DMS 273 (cell line): Measurements from ENCODE around the gene MYO15A.
A peak's percentile ranks its signal among the peaks of the same experiment; 100 is the strongest.

Experiments
- DNase-seq: peaks from one replicate; lab custom pipeline; 2025; ENCODE audit not compliant: unreplicated experiment; lab: John Stamatoyannopoulos, UW

The MYO15A gene

DNA sequence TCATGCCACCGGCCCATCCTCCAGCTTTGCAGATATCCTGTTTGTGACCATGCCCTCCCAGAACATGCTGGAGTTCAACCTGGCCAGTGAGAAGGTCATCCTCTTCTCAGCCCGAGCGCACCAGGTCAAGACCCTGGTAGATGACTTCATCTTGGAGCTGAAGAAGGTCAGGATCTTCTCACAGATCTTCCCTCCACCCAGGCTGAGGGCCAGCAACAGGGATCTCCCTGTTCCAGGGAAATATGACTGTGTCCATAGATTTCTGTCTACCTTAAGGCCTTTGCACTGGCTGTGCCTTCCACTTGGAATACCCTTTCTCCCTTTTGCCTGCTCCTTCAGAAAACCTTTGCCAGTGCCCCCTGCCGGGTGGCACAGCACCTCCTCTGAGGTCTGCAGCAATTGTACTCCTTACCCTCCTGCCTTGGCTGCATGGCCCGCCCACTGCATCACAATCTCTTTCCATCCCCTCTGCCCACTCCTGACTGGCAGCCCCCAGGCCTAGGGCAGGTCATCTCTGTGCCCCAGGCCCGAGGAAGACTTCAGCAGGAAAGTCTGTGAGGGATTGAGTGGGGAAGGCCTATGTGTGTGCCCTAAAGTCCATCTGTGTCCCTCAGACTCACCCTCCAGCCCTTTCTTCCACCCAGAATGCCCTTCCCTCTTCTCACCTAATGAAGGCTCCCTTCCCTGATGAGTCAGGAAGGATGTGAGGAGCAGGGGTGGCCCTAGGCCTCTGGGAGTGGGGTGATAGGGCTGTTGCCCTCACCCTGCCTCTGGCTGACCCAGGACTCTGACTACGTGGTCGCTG, 47.8 kb downstream of the MYO15A start:
- DNase-seq = peak; percentile 13

DNA sequence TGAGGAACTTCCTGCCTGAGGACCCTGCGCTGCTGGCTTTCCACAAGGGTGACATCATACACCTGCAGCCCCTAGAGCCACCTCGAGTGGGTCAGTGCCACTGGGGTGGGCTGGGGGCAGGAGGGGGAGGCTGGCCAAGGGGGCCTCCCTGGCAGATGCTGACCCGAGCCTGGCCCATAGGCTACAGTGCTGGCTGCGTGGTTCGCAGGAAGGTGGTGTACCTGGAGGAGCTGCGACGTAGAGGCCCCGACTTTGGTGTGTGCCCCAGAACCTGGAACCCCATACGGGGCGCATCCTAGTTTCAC, 48.4 kb downstream of the MYO15A start:
- DNase-seq = no peak

DNA sequence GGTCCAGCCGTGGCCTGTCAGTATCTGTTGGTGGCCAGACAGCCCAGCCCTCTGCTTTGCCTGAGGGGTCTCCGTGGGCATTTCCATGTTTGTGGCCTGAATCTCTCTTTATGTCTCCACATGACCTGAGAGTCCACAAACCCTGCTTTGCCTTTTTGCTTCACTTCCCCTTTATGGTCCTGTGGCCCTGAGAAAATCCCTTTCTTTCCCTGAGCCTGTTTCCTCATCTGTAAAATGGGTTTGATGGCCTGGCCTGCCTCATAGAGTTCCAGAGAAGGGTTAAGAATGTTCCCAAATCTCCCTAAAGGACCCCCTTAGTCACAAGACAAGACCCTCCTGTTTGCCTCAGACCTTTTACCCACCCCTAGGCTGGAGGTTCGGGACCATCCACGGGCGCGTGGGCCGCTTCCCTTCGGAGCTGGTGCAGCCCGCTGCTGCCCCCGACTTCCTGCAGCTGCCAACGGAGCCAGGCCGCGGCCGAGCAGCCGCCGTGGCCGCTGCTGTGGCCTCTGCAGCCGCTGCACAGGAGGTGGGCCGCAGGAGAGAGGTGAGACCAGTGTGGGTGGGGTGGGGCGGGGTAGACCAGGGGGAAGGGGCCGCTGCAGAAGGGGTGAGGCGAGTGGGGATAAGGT, 48.9 kb downstream of the MYO15A start:
- DNase-seq = no peak

DNA sequence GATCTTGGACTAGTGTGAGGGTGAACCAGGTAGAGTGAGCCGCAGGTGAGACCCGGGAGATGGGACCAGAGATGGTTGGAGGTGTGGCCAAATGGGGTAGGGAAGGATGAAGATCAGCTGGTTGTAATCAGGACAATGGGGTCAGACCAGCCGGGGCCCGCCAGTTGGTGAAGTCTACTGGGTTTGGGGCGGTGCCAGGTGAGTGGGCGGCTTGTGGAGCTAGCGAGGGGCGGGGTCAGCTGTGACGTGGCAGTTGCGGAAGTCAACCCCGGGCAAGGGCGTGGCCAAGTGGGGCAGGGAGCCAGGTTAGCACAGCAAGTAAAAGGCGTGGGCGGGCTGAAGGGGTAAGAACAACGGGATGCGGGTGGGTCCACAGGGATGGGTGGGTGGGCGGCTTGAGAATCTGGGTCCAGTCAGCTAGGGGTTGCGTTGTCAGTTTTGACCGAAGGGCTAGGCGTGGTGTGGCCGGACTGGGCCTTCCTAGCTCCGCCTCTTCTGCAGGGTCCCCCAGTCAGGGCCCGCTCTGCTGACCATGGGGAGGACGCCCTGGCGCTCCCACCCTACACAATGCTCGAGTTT, 49.6 kb downstream of the MYO15A start:
- DNase-seq = peak; percentile 85

DNA sequence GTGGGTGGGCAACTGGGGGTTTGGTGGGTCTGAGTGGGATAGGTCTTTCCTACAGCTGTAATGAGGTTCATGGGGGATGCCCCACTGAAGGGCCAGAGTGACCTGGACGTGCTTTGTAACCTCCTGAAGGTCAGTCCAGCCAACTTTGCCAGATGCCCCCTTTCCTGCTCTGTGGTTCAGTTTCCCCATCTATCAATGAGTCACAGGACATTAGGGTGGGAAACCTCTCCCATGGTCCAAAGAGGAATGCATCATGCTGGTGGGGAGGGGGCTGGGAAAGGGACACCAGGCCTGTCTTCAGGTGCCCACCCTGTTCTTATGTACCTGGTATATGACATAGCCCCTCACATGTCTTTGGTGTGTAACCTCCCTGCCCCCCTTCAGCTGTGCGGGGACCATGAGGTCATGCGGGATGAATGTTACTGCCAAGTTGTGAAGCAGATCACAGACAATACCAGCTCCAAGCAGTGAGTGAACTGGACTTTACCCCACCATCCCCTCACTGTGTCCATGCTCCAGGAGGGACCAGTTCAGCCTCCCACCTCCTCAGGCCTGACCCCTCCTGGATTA, 51.1 kb downstream of the MYO15A start:
- DNase-seq = no peak

DNA sequence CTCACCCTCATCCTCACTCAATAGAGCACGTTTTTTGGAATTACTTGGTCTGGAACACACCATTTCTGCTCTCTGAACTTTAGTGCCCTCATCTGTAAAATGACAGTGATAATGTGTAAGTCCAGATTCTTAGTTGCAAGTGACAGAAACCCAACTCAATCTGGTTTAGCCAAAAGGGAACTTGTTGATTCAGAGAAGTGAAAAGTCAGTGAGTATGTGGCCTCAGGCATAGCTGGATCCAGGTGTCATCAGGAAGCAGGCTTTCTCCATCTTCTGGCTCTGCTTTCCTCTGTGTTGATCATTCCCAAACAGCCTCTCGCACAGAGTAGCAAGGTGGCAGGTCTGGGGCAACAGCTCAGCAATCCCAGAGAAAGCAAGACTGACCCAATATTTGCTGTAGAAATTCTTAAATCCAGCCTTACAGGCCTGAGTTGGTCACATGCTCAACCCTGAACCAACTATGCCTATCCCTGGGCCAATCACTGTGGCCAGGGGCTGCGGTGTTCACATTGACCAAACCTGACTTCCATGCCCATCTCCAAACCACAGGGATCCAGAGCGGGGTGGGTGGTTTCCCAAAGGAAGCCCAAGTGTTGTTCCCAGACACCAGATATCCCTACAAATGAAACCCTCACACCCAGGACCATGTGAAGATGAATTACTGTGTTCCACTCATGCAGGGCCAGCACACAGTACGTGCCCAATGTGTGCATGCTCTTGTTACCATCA, 51.7 kb downstream of the MYO15A start:
- DNase-seq = no peak

DNA sequence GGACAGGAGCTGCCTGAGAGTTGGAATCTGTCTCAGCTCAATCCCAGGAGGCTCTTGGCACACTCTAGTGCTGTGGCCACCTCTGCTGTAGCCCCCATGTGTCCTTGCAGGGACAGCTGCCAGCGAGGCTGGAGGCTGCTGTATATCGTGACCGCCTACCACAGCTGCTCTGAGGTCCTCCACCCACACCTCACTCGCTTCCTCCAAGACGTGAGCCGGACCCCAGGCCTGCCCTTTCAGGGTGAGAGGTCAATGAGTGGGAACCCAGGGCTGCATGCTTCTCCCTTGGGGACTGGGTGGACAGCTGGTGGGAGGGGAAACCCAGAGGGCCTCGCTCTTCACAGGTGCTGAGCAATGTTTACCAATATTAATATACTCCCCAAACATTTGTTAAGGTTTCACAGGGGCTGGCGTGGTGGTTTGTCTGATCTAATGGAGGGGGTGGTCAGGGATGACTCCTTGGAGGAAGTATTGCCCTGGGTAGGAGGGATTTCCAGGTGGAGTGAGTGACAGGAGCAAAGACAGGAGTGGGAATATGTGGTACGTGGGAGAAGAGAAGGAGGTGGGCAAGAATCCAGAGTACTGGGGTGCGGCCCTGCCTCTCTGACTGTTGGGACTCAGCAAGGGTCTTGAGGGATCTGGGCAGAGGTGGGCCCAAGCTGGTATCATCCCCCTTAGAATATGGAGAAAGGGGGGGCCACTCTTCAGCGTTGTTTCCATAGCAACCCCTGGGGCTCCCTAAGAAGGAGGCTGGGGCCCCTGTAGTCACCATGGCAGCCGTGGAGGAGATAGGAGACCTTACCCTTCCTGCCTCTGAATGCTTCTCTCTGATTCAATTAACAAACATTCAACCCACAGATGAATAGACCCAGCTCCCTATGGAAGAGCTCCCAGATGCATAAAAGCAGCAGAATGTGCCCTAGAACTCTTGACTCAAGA, 52.9 kb downstream of the MYO15A start:
- peak; percentile 22 for DNase-seq

DNA sequence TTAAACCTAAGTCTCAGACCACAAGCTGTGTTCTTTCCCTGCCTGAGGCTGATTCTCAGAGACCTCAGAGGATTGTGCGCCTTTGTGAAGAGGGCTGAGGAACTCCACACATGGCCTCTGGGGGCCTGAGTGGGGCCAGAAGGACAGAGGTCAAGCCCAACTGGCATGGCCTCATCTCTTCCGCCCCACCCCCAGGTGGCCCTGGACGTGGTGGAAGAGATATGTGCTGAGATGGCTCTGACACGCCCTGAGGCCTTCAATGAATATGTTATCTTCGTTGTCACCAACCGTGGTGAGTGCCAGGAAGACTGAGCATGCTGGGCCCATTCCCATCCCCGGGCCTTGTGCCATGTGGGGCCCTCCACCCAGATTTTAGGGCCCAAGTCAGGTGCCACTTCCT, 55.0 kb downstream of the MYO15A start:
- DNase-seq = no peak

DNA sequence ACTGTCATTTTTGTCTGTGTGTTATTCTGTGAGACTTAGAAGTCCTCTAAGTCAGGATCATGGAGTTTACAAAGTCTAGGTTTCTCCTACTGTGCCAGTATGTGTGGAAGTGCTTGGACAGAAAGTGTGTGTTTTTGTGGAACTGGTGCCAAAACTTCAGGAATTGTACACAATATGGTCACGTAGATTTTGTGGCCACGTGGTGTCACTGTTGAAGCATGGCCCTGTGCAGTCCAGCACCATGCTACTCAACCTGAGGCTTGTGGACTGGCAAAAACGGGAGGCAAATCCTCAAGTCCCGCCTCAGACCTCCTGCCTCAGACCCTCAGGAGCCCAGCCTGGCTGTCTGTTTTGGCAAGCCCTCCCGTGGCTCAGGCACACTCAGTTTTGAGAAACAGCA, 58.3 kb downstream of the MYO15A start:
- peak; percentile 47 for DNase-seq

DNA sequence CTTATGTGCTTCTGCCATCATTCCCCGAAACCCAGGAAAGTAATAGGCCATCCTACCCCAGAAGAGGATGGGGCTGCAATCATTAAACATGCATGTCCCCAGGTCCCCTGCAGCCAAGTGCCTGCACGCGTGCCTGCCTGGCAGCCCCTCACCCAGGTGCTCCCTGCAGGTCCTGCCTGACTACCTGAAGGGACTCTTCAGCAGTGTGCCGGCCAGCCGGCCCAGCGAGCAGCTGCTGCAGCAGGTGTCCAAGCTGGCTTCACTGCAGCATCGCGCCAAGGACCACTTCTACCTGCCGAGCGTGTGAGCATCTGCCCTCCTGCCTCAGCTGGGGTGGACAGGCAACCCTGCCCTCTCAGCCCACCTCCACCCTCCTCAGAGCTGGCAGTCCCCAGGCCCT, 58.9 kb downstream of the MYO15A start:
- no peak for DNase-seq

DNA sequence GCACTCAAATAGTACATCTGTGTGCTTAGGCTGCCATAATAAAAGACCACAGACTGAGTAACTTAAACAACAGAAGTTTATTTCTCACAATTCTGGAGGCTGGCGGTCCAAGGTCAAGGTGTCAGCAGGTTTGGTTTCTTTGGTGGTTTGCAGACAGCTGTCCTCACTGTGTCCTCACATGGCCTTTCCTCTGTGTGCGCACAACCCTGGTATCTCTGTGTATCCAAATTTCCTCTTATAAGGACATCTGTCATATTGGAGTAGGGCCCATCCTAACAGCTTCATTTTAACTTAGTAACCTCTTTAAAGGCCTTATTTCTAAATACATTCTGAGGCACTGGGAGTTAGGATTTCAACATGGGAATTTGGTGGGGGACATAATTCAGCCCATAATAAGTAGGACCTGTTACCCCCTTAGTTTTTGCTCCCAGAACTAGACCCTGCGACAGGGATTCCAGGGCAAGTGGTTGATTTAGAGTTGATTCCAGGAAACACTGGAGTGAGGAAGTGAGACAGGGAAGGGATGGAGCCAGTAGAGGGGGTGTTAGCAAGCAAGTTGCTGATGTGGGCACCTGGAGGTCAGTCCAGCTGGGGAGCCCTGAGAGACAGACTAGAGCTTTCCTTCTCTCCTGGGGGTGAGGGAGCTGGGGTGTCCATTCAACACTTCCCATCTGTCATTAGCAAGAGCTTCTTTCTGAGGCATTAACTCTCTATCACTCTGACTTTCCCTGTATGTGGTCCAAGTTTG, 64.1 kb downstream of the MYO15A start:
- peak; percentile 86 for DNase-seq

DNA sequence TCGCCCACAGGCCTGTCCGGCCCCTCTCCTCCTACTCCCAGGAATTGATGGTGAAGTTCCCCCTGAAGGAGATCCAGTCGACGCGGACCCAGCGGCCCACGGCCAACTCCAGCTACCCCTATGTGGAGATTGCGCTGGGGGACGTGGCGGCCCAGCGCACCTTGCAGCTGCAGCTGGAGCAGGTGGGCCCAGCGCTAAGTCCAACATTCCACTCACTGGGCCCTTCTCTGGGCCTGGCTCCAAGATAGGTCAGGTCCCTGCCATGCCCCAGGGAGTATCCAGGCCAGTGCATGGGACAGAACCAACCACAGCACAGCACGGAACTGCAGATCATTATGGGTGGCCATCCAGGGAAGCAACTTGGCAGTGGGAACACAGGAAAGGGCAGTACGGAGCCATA, 65.2 kb downstream of the MYO15A start:
- no peak for DNase-seq

DNA sequence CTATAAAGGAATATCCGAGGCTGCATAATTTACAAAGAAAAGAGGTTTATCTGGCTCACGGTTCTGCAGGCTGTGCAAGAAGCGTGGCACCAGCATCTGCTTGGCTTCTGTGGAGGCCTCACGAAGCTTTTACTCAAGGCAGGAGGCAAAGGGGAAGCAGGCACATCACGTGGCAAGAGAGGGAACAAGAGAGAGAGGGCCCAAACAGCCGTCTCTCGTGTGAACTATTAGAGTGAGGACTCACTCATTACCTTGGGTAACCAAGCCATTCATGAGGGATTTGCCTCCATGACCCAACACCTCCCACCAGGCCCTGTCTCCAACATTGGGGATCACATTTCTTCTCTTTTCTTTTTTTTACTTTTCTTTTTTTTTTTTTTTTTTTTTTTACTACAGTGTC, 67.6 kb downstream of the MYO15A start:
- no peak for DNase-seq

DNA sequence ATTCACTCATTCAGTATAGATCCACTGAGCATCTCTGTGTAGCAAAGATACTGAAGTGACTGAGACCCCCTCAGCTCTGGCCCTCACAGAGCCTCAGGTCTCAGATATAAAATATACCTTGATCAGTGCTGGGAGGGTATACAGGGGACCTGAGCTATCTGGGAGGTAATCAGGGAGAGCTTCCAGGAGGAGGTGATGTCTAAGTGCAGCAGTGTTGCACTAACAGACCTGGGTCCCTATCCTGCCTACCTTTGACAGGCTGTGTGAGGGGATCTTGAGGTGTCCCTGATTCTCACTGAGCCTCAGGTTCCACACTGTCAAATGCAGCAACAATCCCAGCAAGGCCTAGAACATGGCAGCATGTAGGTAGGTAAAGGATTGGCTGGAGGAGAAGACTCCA, 68.6 kb downstream of the MYO15A start:
- DNase-seq = no peak

DNA sequence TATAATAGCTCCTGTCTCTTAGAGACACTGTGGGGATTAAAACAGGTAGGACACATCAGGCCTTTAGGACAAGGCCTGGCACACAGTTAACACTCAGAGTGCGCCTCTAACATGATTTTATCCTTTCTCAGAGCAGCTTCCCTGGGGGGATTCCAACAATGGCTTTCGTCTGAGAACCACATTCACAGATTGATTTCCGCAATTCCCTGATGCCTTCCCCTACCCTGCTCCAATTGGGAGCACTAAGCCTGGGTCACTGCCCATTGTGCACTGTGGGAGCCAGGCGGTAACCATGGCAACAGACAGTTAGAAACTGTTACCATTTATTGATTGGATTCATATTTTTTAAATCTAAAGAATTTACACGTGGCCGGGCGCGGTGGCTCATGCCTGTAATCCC, 69.2 kb downstream of the MYO15A start:
- DNase-seq = no peak

DNA sequence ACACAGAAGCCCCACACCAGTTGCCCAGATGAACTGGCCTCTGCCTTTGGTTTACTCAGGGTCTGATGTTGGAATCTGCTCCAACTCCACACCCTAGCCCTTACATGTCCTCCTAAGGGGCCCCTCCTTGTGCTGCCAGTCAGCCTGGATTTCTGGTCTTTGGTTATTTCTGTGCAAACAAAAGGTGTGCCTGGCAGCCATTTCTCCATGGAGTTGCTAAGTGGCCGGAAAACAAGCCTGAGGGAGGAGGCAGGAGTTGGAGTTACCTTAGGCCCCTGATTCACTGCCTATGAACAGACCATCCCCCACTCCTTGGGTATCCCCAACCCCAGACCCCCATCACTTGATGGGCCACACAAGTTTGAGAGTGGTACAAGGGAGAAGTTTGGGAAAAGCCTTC, 70.6 kb downstream of the MYO15A start:
- no peak for DNase-seq

DNA sequence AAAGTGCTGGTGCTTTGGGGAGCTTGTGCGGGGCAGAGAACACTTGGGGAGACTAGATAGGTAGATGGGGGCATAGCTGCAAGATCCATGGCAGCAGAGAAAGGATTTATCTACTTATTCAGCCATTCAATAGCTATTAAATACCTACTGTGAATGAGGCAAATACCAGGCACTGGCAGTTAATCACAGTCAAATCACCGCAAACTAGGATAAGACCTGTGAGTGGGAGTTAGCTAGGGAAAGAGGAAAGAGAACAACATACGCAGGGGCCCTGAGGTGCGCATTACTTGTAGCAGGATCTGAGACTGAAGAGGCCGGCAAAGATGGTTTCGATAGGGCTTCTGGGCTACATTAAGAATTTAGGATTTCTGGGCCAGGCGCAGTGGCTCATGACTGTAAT, 71.2 kb downstream of the MYO15A start:
- DNase-seq = no peak

DNA sequence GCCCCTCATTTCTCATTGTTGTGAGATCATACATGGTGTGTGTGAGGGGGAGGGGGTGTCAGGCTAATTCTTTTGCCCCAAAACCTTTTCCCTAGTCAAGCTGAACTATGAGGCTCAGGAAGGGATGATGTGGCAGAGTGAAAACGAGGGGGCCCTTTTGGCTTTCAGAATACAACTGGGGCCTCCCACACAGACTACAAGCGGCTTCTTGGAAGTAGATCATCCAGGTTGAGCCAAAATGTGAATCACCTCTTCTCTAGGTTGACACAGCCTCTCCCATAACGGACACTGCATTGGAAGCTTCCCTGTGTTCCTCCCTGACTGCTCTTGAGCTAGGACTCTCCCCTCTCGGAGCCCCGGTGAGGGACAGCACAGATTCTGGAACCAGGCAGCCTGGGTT, 72.8 kb downstream of the MYO15A start:
- DNase-seq = no peak

DNA sequence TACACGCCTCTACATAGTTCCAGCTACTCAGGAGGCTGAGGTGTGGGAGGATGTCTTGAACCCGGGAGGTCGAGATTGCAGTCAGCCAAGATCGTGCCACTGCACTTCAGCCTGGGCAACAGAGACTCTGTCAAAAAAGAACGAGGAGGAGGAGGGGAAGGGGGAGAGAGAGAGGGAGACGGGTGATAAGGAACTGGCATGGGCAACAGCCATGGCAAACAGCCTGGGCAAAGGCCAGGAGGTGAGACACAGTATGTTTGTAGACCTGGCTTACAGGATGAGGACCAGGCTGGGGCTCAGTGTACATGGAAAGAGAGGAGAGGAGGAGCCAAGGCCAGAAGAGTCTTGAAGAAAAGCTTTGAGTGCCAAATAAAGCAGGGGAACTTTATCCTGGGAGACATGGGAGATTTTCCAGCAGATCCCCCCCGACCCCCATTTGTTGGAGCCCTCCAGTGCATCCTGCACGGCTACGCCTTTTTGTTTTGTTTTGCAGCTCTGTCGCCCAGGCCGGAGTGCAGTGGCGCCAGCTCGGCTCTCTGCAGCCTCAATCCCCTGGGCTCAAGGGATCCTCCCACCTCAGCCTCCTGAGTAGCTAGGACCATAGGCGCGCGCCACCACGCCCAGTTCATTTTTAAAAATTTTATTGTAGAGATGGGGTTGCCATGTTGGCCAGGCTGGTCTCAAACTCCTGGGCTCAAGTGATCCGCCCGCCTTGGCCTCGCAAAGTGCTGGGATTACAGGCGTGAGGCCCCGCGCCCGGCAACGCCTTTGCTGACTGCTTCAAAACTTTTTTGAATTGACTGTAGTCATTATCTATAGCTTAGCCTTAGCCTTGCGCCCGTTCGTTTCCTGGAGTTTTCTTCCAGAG, 73.8 kb downstream of the MYO15A start:
- DNase-seq = peak; percentile 41
